ENCODE results near the gene DMBT1. TPM values are rescaled to one million over a fixed set of nuclear protein-coding genes. Genes with fewer than 3 reads are reported as not detected.

DMBT1 gene
- total and polyA plus RNA-seq, 2 donors (not counting 1 experiment from before 2014, with no cell fraction given): not detected

DNA sequence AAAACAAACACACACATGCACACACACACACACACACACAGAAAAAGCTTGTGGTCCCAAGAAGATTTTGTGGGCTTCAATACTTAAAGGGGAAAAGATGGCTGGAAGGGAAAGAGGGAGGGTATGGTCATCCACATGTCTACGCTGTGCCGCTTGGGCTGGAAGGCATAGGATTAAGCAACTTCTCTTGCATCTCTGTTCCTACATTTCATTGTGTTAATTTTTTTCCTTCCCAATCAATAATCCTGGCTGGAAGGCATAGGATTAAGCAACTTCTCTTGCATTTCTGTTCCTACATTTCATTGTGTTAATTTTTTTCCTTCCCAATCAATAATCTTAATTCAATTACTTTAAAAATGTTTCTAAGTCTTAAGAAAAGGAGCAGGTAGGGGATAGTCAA, 108.5 kb downstream of the DMBT1 start:
- no peak for ATAC-seq (ENCODE audit: low read depth)
- no peak overlapping the region for H3K4me3 Mint-ChIP-seq
- no peak overlapping the region for H2AFZ ChIP-seq (ENCODE audit: insufficient read depth, low read depth, low read length, poor library complexity, severe bottlenecking)
- no peak overlapping the region for H3K9ac ChIP-seq (ENCODE audit: low read length)
- H3K79me2 ChIP-seq (ENCODE audit: control insufficient read depth, insufficient read depth, low read length): no peaks in the 10 kb centered on the region
- no peak overlapping the region for H3K4me2 ChIP-seq (replicated peaks; ENCODE audit: low read depth, low read length, poor library complexity, severe bottlenecking)
- no peak overlapping the region for H3K4me3 ChIP-seq (ENCODE audit: control extremely low read depth in 1 of 5, extremely low read depth in 1 of 5, insufficient read depth in 1 of 5, low read depth in 2 of 5, low read length in 4 of 5)
- peaks cover 21% of the 10 kb centered on the region for H3K27me3 Mint-ChIP-seq
- no peak overlapping the region for H3K27ac Mint-ChIP-seq
- TF ChIP-seq, protein P1, sequence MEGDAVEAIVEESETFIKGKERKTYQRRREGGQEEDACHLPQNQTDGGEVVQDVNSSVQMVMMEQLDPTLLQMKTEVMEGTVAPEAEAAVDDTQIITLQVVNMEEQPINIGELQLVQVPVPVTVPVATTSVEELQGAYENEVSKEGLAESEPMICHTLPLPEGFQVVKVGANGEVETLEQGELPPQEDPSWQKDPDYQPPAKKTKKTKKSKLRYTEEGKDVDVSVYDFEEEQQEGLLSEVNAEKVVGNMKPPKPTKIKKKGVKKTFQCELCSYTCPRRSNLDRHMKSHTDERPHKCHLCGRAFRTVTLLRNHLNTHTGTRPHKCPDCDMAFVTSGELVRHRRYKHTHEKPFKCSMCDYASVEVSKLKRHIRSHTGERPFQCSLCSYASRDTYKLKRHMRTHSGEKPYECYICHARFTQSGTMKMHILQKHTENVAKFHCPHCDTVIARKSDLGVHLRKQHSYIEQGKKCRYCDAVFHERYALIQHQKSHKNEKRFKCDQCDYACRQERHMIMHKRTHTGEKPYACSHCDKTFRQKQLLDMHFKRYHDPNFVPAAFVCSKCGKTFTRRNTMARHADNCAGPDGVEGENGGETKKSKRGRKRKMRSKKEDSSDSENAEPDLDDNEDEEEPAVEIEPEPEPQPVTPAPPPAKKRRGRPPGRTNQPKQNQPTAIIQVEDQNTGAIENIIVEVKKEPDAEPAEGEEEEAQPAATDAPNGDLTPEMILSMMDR (IDR thresholded peaks at IDR 0.05): no peak
- no peak for TF ChIP-seq EZH2 (IDR thresholded peaks at IDR 0.05; ENCODE audit: borderline replicate concordance, insufficient read depth, low read depth, low read length, poor library complexity, severe bottlenecking)
- no peaks in the 10 kb centered on the region for H3K9me3 ChIP-seq (ENCODE audit: control extremely low read depth in 1 of 3, control insufficient read depth in 2 of 3, insufficient read depth in 1 of 3, low read length in 2 of 3)
- no peaks in the 10 kb centered on the region for H3K27me3 ChIP-seq (replicated peaks in 1 of 4; ENCODE audit: control extremely low read depth in 1 of 4, control insufficient read depth in 3 of 4, insufficient read depth in 4 of 4, low read length in 3 of 4)
- no peaks in the 10 kb centered on the region for H4K20me1 ChIP-seq (ENCODE audit: control insufficient read depth, insufficient read depth, low read length, poor library complexity, severe bottlenecking)
- H3K9me3 Mint-ChIP-seq (ENCODE audit: insufficient read depth): no peaks in the 10 kb centered on the region
- DNase-seq: no peak
- no peaks in the 10 kb centered on the region for H3K36me3 ChIP-seq (replicated peaks in 1 of 2; ENCODE audit: control extremely low read depth in 1 of 2, control insufficient read depth in 1 of 2, extremely low read depth in 1 of 2, insufficient read depth in 2 of 2, low read length in 1 of 2)
- POLR2A ChIA-PET: no interaction called here
- no peaks in the 10 kb centered on the region for H3K4me1 ChIP-seq (ENCODE audit: control insufficient read depth in 2 of 2, insufficient read depth in 2 of 2, low read length in 2 of 2)
- intact Hi-C loops (cut with micrococcal nuclease): no loop called here
- no CpG with 5 or more reads among the region's 2 CpGs for WGBS (ENCODE audit: insufficient coverage)
- CTCF ChIA-PET: no interaction called here
- no peak overlapping the region for H3K27ac ChIP-seq (ENCODE audit: low read length in 2 of 2)
- H3K4me1 Mint-ChIP-seq: no peaks in the 10 kb centered on the region

DNA sequence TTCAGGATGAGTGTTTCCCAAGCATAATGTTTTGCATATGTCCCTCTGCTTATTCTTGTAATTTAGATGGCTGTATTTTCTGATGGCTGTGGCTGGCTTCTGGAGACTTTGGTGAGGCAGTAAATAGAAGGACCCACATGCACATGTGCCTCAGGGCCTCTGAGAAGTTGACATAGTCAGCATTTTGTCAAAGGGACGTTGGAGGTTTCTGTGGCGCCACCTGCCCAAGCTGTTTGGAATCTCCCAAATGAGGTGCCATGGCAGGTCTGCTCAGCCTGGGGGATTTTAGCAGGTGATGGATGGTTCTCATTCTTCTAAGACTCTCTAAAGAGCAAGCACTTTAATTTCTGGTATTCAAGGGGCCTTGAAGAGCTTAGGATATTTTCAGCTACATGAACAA, 109.3 kb downstream of the DMBT1 start:
- Mint-ChIP-seq H3K9me3 (ENCODE audit: insufficient read depth) (no peaks in the 10 kb centered on the region), H3K27me3 (peaks cover 24% of the 10 kb centered on the region), H3K4me3 (no peak overlapping the region), H3K27ac (no peak overlapping the region), H3K4me1 (no peaks in the 10 kb centered on the region)
- ChIA-PET POLR2A (no interaction called here), CTCF (no interaction called here)
- Histone ChIP-seq H3K36me3 (replicated peaks in 1 of 2; ENCODE audit: control extremely low read depth in 1 of 2, control insufficient read depth in 1 of 2, extremely low read depth in 1 of 2, insufficient read depth in 2 of 2, low read length in 1 of 2) (no peaks in the 10 kb centered on the region), H4K20me1 (ENCODE audit: control insufficient read depth, insufficient read depth, low read length, poor library complexity, severe bottlenecking) (no peaks in the 10 kb centered on the region), H3K9me3 (ENCODE audit: control extremely low read depth in 1 of 3, control insufficient read depth in 2 of 3, insufficient read depth in 1 of 3, low read length in 2 of 3) (no peaks in the 10 kb centered on the region), H2AFZ (ENCODE audit: insufficient read depth, low read depth, low read length, poor library complexity, severe bottlenecking) (no peak overlapping the region), H3K9ac (ENCODE audit: low read length) (no peak overlapping the region), H3K4me2 (replicated peaks; ENCODE audit: low read depth, low read length, poor library complexity, severe bottlenecking) (no peak overlapping the region), H3K27me3 (replicated peaks in 1 of 4; ENCODE audit: control extremely low read depth in 1 of 4, control insufficient read depth in 3 of 4, insufficient read depth in 4 of 4, low read length in 3 of 4) (no peaks in the 10 kb centered on the region), H3K4me1 (ENCODE audit: control insufficient read depth in 2 of 2, insufficient read depth in 2 of 2, low read length in 2 of 2) (no peaks in the 10 kb centered on the region), H3K4me3 (ENCODE audit: control extremely low read depth in 1 of 5, extremely low read depth in 1 of 5, insufficient read depth in 1 of 5, low read depth in 2 of 5, low read length in 4 of 5) (no peak overlapping the region), H3K79me2 (ENCODE audit: control insufficient read depth, insufficient read depth, low read length) (no peaks in the 10 kb centered on the region), H3K27ac (ENCODE audit: low read length in 2 of 2) (no peak overlapping the region)
- 83% methylated on average over 1 of the region's 2 CpGs for WGBS (ENCODE audit: insufficient coverage)
- no peak for DNase-seq
- TF ChIP-seq, protein P1 (IDR thresholded peaks at IDR 0.05): no peak
- no peak for TF ChIP-seq EZH2 (IDR thresholded peaks at IDR 0.05; ENCODE audit: borderline replicate concordance, insufficient read depth, low read depth, low read length, poor library complexity, severe bottlenecking)
- no peak for ATAC-seq (ENCODE audit: low read depth)
- intact Hi-C loops (cut with micrococcal nuclease): no loop called here

Data from B cell (primary cell).